Gastroesophageal sphincter (tissue), 3 donors: Measurements from ENCODE around the gene IQGAP2.
"Not testable (repeated sequence)": the region's sequence is repeated elsewhere in the genome, so short reads cannot be mapped to it uniquely, and the experiment has no call there.

Experiments
- CTCF ChIP-seq, 4 experiments: fragments of 200-600 bp in 2 of 4; fragments of 450-650 bp in 2 of 4; sonication (generic) in 1 of 4; IDR thresholded peaks; one replicate each; pipeline ENCODE4 v1.5.1; 2017 to 2019; ENCODE audit warnings: antibody characterized with exemption in 4 of 4, mild to moderate bottlenecking in 2 of 4, moderate library complexity in 2 of 4
- POLR2A ChIP-seq, 2 donors: fragments of 450-650 bp; IDR thresholded peaks; one replicate each; pipeline ENCODE4 v1.6.1; 2017; ENCODE audit warnings: antibody characterized with exemption in 2 of 2, mild to moderate bottlenecking in 2 of 2, moderate library complexity in 1 of 2
- POLR2AphosphoS5 ChIP-seq: sonication (generic); formaldehyde crosslinking; IDR thresholded peaks from one replicate; pipeline ENCODE4 v1.6.1; 2017; ENCODE audit warnings: antibody characterized with exemption

DNA sequence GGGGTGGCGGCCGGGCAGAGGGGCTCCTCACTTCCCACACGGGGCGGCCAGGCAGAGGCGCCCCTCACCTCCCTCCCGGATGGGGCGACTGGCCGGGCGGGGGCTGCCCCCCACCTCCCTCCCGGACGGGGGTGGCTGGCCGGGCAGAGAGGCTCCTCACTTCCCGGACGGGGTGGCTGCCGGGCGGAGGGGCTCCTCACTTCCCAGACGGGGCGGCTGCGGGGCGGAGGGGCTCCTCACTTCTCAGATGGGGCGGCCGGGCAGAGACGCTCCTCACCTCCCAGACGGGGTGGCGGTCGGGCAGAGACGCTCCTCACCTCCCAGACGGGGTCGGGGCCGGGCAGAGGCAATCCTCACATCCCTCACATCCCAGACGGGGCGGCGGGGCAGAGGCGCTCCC, 147.8 kb downstream of the IQGAP2 start:
- TF ChIP-seq POLR2AphosphoS5; POLR2A (IDR thresholded peaks at IDR 0.05); CTCF (IDR thresholded peaks at IDR 0.05): not testable (repeated sequence)
